Measurements from ENCODE around the gene GAP43. TPM values are rescaled to one million over a fixed set of nuclear protein-coding genes. Genes with fewer than 3 reads are reported as not detected.

Gene GAP43
- polyA plus RNA-seq, 2 donors = 0.08 TPM

- WGBS, 2 donors = 56 to 60% methylated on average over 4 of the region's 4 CpGs
- no peak overlapping the region for H3K4me3 ChIP-seq (ENCODE audit: low read depth in 1 of 2, low read length in 2 of 2)
Measured at GRCh38 chr3:115704661-115705338, 81.5 kb downstream of the GAP43 start.

GRCh38 chr3:115706311-115706829 lies 83.1 kb downstream of the GAP43 start:
- WGBS, 2 donors = 50 to 63% methylated on average over 3 of the region's 3 CpGs
- Histone ChIP-seq H3K27me3 (ENCODE audit: control insufficient read depth in 1 of 2, insufficient read depth in 2 of 2, low read length in 2 of 2) (no peaks in the 10 kb centered on the region), H3K36me3 (ENCODE audit: control insufficient read depth in 2 of 2, insufficient read depth in 2 of 2, low read length in 1 of 2) (no peaks in the 10 kb centered on the region), H3K4me1 (ENCODE audit: control insufficient read depth in 2 of 2, insufficient read depth in 2 of 2, low read length in 1 of 2) (no peaks in the 10 kb centered on the region), H3K9me3 (ENCODE audit: control insufficient read depth in 2 of 2, insufficient read depth in 1 of 2, low read depth in 1 of 2, low read length in 1 of 2) (no peaks in the 10 kb centered on the region), H3K27ac (ENCODE audit: low read depth in 2 of 2, low read length in 1 of 2) (no peak overlapping the region), H3K4me3 (ENCODE audit: low read depth in 1 of 2, low read length in 2 of 2) (no peak overlapping the region)

More at GRCh38 chr3:115704661-115705338, 81.5 kb downstream of the GAP43 start:
- H3K27ac ChIP-seq (ENCODE audit: low read depth in 2 of 2, low read length in 1 of 2) = no peak overlapping the region
- H3K36me3 ChIP-seq (ENCODE audit: control insufficient read depth in 2 of 2, insufficient read depth in 2 of 2, low read length in 1 of 2) = no peaks in the 10 kb centered on the region
- H3K4me1 ChIP-seq (ENCODE audit: control insufficient read depth in 2 of 2, insufficient read depth in 2 of 2, low read length in 1 of 2) = no peaks in the 10 kb centered on the region
- no peaks in the 10 kb centered on the region for H3K27me3 ChIP-seq (ENCODE audit: control insufficient read depth in 1 of 2, insufficient read depth in 2 of 2, low read length in 2 of 2)
- no peaks in the 10 kb centered on the region for H3K9me3 ChIP-seq (ENCODE audit: control insufficient read depth in 2 of 2, insufficient read depth in 1 of 2, low read depth in 1 of 2, low read length in 1 of 2)

- no peaks in the 10 kb centered on the region for H3K4me1 ChIP-seq (ENCODE audit: control insufficient read depth in 2 of 2, insufficient read depth in 2 of 2, low read length in 1 of 2)
- no peak overlapping the region for H3K27ac ChIP-seq (ENCODE audit: low read depth in 2 of 2, low read length in 1 of 2)
- no peaks in the 10 kb centered on the region for H3K27me3 ChIP-seq (ENCODE audit: control insufficient read depth in 1 of 2, insufficient read depth in 2 of 2, low read length in 2 of 2)
- H3K4me3 ChIP-seq (ENCODE audit: low read depth in 1 of 2, low read length in 2 of 2) = no peak overlapping the region
- H3K36me3 ChIP-seq (ENCODE audit: control insufficient read depth in 2 of 2, insufficient read depth in 2 of 2, low read length in 1 of 2) = no peaks in the 10 kb centered on the region
- 76 to 77% methylated on average over 2 of the region's 2 CpGs for WGBS, 2 donors
- H3K9me3 ChIP-seq (ENCODE audit: control insufficient read depth in 2 of 2, insufficient read depth in 1 of 2, low read depth in 1 of 2, low read length in 1 of 2) = no peaks in the 10 kb centered on the region
Measured at GRCh38 chr3:115708540-115708939, 85.2 kb downstream of the GAP43 start.

GRCh38 chr3:115709093-115709492 lies 85.8 kb downstream of the GAP43 start:
- H3K9me3 ChIP-seq (ENCODE audit: control insufficient read depth in 2 of 2, insufficient read depth in 1 of 2, low read depth in 1 of 2, low read length in 1 of 2) = no peaks in the 10 kb centered on the region
- H3K4me1 ChIP-seq (ENCODE audit: control insufficient read depth in 2 of 2, insufficient read depth in 2 of 2, low read length in 1 of 2) = no peaks in the 10 kb centered on the region
- H3K27me3 ChIP-seq (ENCODE audit: control insufficient read depth in 1 of 2, insufficient read depth in 2 of 2, low read length in 2 of 2) = no peaks in the 10 kb centered on the region
- no peak overlapping the region for H3K4me3 ChIP-seq (ENCODE audit: low read depth in 1 of 2, low read length in 2 of 2)
- 51 to 59% methylated on average over 3 of the region's 3 CpGs for WGBS, 2 donors
- no peak overlapping the region for H3K27ac ChIP-seq (ENCODE audit: low read depth in 2 of 2, low read length in 1 of 2)
- no peaks in the 10 kb centered on the region for H3K36me3 ChIP-seq (ENCODE audit: control insufficient read depth in 2 of 2, insufficient read depth in 2 of 2, low read length in 1 of 2)

- 82 to 86% methylated on average over 3 of the region's 3 CpGs for WGBS, 2 donors
- Histone ChIP-seq H3K27ac (ENCODE audit: low read depth in 2 of 2, low read length in 1 of 2) (no peak overlapping the region), H3K4me3 (ENCODE audit: low read depth in 1 of 2, low read length in 2 of 2) (no peak overlapping the region), H3K36me3 (ENCODE audit: control insufficient read depth in 2 of 2, insufficient read depth in 2 of 2, low read length in 1 of 2) (no peaks in the 10 kb centered on the region), H3K4me1 (ENCODE audit: control insufficient read depth in 2 of 2, insufficient read depth in 2 of 2, low read length in 1 of 2) (no peaks in the 10 kb centered on the region), H3K9me3 (ENCODE audit: control insufficient read depth in 2 of 2, insufficient read depth in 1 of 2, low read depth in 1 of 2, low read length in 1 of 2) (no peaks in the 10 kb centered on the region), H3K27me3 (ENCODE audit: control insufficient read depth in 1 of 2, insufficient read depth in 2 of 2, low read length in 2 of 2) (no peaks in the 10 kb centered on the region)
Measured at GRCh38 chr3:115709931-115710330, 86.6 kb downstream of the GAP43 start.

GRCh38 chr3:115710799-115711198 lies 87.5 kb downstream of the GAP43 start:
- WGBS, 2 donors = 60 to 63% methylated on average over 2 of the region's 2 CpGs
- Histone ChIP-seq H3K27me3 (ENCODE audit: control insufficient read depth in 1 of 2, insufficient read depth in 2 of 2, low read length in 2 of 2) (no peaks in the 10 kb centered on the region), H3K4me1 (ENCODE audit: control insufficient read depth in 2 of 2, insufficient read depth in 2 of 2, low read length in 1 of 2) (no peaks in the 10 kb centered on the region), H3K27ac (ENCODE audit: low read depth in 2 of 2, low read length in 1 of 2) (no peak overlapping the region), H3K9me3 (ENCODE audit: control insufficient read depth in 2 of 2, insufficient read depth in 1 of 2, low read depth in 1 of 2, low read length in 1 of 2) (no peaks in the 10 kb centered on the region), H3K36me3 (ENCODE audit: control insufficient read depth in 2 of 2, insufficient read depth in 2 of 2, low read length in 1 of 2) (no peaks in the 10 kb centered on the region), H3K4me3 (ENCODE audit: low read depth in 1 of 2, low read length in 2 of 2) (no peak overlapping the region)

GRCh38 chr3:115712871-115713270 lies 89.6 kb downstream of the GAP43 start:
- Histone ChIP-seq H3K27ac (ENCODE audit: low read depth in 2 of 2, low read length in 1 of 2) (no peak overlapping the region), H3K27me3 (ENCODE audit: control insufficient read depth in 1 of 2, insufficient read depth in 2 of 2, low read length in 2 of 2) (no peaks in the 10 kb centered on the region), H3K9me3 (ENCODE audit: control insufficient read depth in 2 of 2, insufficient read depth in 1 of 2, low read depth in 1 of 2, low read length in 1 of 2) (no peaks in the 10 kb centered on the region), H3K4me3 (ENCODE audit: low read depth in 1 of 2, low read length in 2 of 2) (no peak overlapping the region), H3K36me3 (ENCODE audit: control insufficient read depth in 2 of 2, insufficient read depth in 2 of 2, low read length in 1 of 2) (no peaks in the 10 kb centered on the region), H3K4me1 (ENCODE audit: control insufficient read depth in 2 of 2, insufficient read depth in 2 of 2, low read length in 1 of 2) (no peaks in the 10 kb centered on the region)
- 0% methylated on average over 1 of the region's 1 CpG for WGBS, 2 donors

GRCh38 chr3:115713284-115713683 lies 90.0 kb downstream of the GAP43 start:
- Histone ChIP-seq H3K27me3 (ENCODE audit: control insufficient read depth in 1 of 2, insufficient read depth in 2 of 2, low read length in 2 of 2) (no peaks in the 10 kb centered on the region), H3K4me3 (ENCODE audit: low read depth in 1 of 2, low read length in 2 of 2) (no peak overlapping the region), H3K27ac (ENCODE audit: low read depth in 2 of 2, low read length in 1 of 2) (no peak overlapping the region), H3K9me3 (ENCODE audit: control insufficient read depth in 2 of 2, insufficient read depth in 1 of 2, low read depth in 1 of 2, low read length in 1 of 2) (no peaks in the 10 kb centered on the region), H3K4me1 (ENCODE audit: control insufficient read depth in 2 of 2, insufficient read depth in 2 of 2, low read length in 1 of 2) (no peaks in the 10 kb centered on the region), H3K36me3 (ENCODE audit: control insufficient read depth in 2 of 2, insufficient read depth in 2 of 2, low read length in 1 of 2) (no peaks in the 10 kb centered on the region)
- 60 to 67% methylated on average over 5 of the region's 5 CpGs for WGBS, 2 donors

GRCh38 chr3:115715241-115715745 lies 92.0 kb downstream of the GAP43 start:
- Histone ChIP-seq H3K4me1 (ENCODE audit: control insufficient read depth in 2 of 2, insufficient read depth in 2 of 2, low read length in 1 of 2) (no peaks in the 10 kb centered on the region), H3K27me3 (ENCODE audit: control insufficient read depth in 1 of 2, insufficient read depth in 2 of 2, low read length in 2 of 2) (no peaks in the 10 kb centered on the region), H3K4me3 (ENCODE audit: low read depth in 1 of 2, low read length in 2 of 2) (no peak overlapping the region), H3K9me3 (ENCODE audit: control insufficient read depth in 2 of 2, insufficient read depth in 1 of 2, low read depth in 1 of 2, low read length in 1 of 2) (no peaks in the 10 kb centered on the region), H3K36me3 (ENCODE audit: control insufficient read depth in 2 of 2, insufficient read depth in 2 of 2, low read length in 1 of 2) (no peaks in the 10 kb centered on the region), H3K27ac (ENCODE audit: low read depth in 2 of 2, low read length in 1 of 2) (no peak overlapping the region)
- 81 to 92% methylated on average over 4 of the region's 4 CpGs for WGBS, 2 donors

- Histone ChIP-seq H3K27me3 (ENCODE audit: control insufficient read depth in 1 of 2, insufficient read depth in 2 of 2, low read length in 2 of 2) (no peaks in the 10 kb centered on the region), H3K9me3 (ENCODE audit: control insufficient read depth in 2 of 2, insufficient read depth in 1 of 2, low read depth in 1 of 2, low read length in 1 of 2) (no peaks in the 10 kb centered on the region), H3K4me1 (ENCODE audit: control insufficient read depth in 2 of 2, insufficient read depth in 2 of 2, low read length in 1 of 2) (no peaks in the 10 kb centered on the region), H3K27ac (ENCODE audit: low read depth in 2 of 2, low read length in 1 of 2) (no peak overlapping the region), H3K4me3 (ENCODE audit: low read depth in 1 of 2, low read length in 2 of 2) (no peak overlapping the region), H3K36me3 (ENCODE audit: control insufficient read depth in 2 of 2, insufficient read depth in 2 of 2, low read length in 1 of 2) (no peaks in the 10 kb centered on the region)
- 42 to 61% methylated on average over 4 of the region's 4 CpGs for WGBS, 2 donors
Measured at GRCh38 chr3:115720983-115721382, 97.7 kb downstream of the GAP43 start.
